ENCODE measurements around the gene MACROD2.

DNA sequence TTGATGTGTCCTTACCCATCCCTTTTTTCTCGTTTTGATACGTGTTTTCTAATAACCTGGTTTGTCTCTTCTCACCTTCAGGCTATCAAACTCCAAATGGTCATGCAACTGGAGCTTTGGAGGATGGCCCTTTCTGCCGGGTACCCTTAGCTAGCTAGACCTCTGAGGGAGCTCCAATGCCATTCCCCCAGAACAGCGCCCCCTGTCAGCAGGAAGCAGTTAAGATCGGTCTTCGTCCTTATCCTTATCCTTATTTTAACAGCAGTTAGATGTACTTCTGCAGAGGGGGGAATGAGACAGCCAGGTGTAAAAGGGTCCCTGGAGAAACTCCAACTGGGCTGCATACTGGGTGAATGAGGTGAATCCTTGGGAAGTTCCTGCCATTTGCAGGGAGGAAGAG, 42.1 kb upstream of the MACROD2 start:
- TF ChIP-seq, protein P1, sequence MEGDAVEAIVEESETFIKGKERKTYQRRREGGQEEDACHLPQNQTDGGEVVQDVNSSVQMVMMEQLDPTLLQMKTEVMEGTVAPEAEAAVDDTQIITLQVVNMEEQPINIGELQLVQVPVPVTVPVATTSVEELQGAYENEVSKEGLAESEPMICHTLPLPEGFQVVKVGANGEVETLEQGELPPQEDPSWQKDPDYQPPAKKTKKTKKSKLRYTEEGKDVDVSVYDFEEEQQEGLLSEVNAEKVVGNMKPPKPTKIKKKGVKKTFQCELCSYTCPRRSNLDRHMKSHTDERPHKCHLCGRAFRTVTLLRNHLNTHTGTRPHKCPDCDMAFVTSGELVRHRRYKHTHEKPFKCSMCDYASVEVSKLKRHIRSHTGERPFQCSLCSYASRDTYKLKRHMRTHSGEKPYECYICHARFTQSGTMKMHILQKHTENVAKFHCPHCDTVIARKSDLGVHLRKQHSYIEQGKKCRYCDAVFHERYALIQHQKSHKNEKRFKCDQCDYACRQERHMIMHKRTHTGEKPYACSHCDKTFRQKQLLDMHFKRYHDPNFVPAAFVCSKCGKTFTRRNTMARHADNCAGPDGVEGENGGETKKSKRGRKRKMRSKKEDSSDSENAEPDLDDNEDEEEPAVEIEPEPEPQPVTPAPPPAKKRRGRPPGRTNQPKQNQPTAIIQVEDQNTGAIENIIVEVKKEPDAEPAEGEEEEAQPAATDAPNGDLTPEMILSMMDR (conservative IDR thresholded peaks at IDR 0.05; ENCODE audit: low read depth, low read length): no peak
- TF ChIP-seq RAD21 (IDR thresholded peaks at IDR 0.05; ENCODE audit: low read length): no peak
- TF ChIP-seq BHLHE40 (IDR thresholded peaks at IDR 0.05; ENCODE audit: low read depth, low read length): no peak
- TF ChIP-seq FOS (IDR thresholded peaks at IDR 0.05; ENCODE audit: low read depth, low read length): no peak
- no peak for TF ChIP-seq MXI1 (IDR thresholded peaks at IDR 0.05; ENCODE audit: borderline replicate concordance, low read depth, low read length)
- no peak for TF ChIP-seq POLR2A (IDR thresholded peaks at IDR 0.05; ENCODE audit: low read depth, low read length)
- TF ChIP-seq, protein P2, sequence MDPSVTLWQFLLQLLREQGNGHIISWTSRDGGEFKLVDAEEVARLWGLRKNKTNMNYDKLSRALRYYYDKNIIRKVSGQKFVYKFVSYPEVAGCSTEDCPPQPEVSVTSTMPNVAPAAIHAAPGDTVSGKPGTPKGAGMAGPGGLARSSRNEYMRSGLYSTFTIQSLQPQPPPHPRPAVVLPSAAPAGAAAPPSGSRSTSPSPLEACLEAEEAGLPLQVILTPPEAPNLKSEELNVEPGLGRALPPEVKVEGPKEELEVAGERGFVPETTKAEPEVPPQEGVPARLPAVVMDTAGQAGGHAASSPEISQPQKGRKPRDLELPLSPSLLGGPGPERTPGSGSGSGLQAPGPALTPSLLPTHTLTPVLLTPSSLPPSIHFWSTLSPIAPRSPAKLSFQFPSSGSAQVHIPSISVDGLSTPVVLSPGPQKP (IDR thresholded peaks at IDR 0.05; ENCODE audit: borderline replicate concordance, low read depth, low read length): no peak
- TF ChIP-seq, protein P3, sequence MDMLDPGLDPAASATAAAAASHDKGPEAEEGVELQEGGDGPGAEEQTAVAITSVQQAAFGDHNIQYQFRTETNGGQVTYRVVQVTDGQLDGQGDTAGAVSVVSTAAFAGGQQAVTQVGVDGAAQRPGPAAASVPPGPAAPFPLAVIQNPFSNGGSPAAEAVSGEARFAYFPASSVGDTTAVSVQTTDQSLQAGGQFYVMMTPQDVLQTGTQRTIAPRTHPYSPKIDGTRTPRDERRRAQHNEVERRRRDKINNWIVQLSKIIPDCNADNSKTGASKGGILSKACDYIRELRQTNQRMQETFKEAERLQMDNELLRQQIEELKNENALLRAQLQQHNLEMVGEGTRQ (IDR thresholded peaks at IDR 0.05; ENCODE audit: low read depth, low read length): no peak
- no peak for TF ChIP-seq RFX5 (IDR thresholded peaks at IDR 0.05; ENCODE audit: low read depth, low read length)
- no peak for TF ChIP-seq CEBPB (IDR thresholded peaks at IDR 0.05; ENCODE audit: low read depth, low read length)
- no peak for TF ChIP-seq CHD1 (IDR thresholded peaks at IDR 0.05; ENCODE audit: low read depth, low read length)

Data from IMR-90 (cell line).